NT2/D1 (cell line): ENCODE results near the gene VLDLR.

ENCODE experiments used
- DNase-seq: peaks from one replicate; pipeline ENCODE4 v3.0.0-alpha.2; 2011; ENCODE audit warnings: low read depth, low spot score
- H3K27me3 ChIP-seq: 2 replicates; pipeline ENCODE4 v1.6.0; 2011; ENCODE audit warnings: mild to moderate bottlenecking; ENCODE audit not compliant: insufficient read length, insufficient read depth
- H3K36me3 ChIP-seq: 2 replicates; pipeline ENCODE4 v1.6.1; 2011; ENCODE audit warnings: mild to moderate bottlenecking, low read length, mixed read lengths; ENCODE audit not compliant: insufficient read depth, insufficient read length
- H3K4me1 ChIP-seq: 2 replicates; pipeline ENCODE4 v1.5.1; 2011; ENCODE audit not compliant: insufficient read depth, insufficient read length
- H3K4me3 ChIP-seq: 2 replicates; pipeline ENCODE4 v1.5.1; 2011; ENCODE audit warnings: low read depth; ENCODE audit not compliant: insufficient read length
- H3K9ac ChIP-seq: 2 replicates; pipeline ENCODE4 v1.6.0; 2011; ENCODE audit warnings: low read depth; ENCODE audit not compliant: insufficient read length
- H3K9me3 ChIP-seq: 2 replicates; pipeline ENCODE4 v1.5.1; 2011; ENCODE audit warnings: mild to moderate bottlenecking, low read length; ENCODE audit not compliant: insufficient read depth
- SUZ12 ChIP-seq: IDR thresholded peaks from 2 replicates; pipeline ENCODE4 v1.6.1; 2011; ENCODE audit not compliant: insufficient read length, insufficient read depth; ENCODE audit errors: extremely low read depth
- YY1 ChIP-seq: IDR thresholded peaks from 2 replicates; pipeline ENCODE4 v1.6.1; 2011; ENCODE audit not compliant: insufficient read length, insufficient read depth
- ZNF274 ChIP-seq: IDR thresholded peaks from 2 replicates; pipeline ENCODE4 v1.6.1; 2011; ENCODE audit warnings: mild to moderate bottlenecking, low read depth, low read length

VLDLR gene

GRCh38 chr9:2677915-2678889 is 56.6 kb downstream of the VLDLR start:
- Histone ChIP-seq H3K9ac (no peak overlapping the region), H3K36me3 (no peaks in the 10 kb centered on the region), H3K9me3 (no peaks in the 10 kb centered on the region), H3K4me1 (no peaks in the 10 kb centered on the region), H3K27me3 (no peaks in the 10 kb centered on the region), H3K4me3 (no peak overlapping the region)
- no peak for DNase-seq
- TF ChIP-seq YY1 (no peak), ZNF274 (no peak), SUZ12 (no peak)

DNA sequence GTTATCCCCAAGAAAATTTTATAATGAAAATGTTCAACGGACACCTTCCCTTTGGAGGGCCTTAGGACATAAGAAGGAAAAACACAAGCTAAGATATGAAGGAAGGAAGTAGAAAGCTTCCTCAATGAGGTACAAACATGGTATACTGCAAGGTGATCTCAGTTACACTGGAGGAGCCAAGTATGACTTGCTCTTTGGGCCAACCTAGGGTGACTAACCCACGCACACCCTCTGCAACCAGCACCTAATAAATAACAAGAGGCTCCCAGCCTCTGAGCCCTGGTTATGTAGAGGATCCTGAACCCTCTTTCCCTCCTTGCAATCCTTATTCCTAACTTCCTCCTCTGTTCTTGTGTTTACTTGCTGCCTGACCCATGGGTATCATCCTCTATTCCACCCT is 57.4 kb downstream of the VLDLR start:
- Histone ChIP-seq H3K4me3 (no peak overlapping the region), H3K27me3 (no peaks in the 10 kb centered on the region), H3K9me3 (no peaks in the 10 kb centered on the region), H3K4me1 (no peaks in the 10 kb centered on the region), H3K36me3 (no peaks in the 10 kb centered on the region), H3K9ac (no peak overlapping the region)
- DNase-seq = no peak
- TF ChIP-seq ZNF274 (no peak), SUZ12 (no peak), YY1 (no peak)

DNA sequence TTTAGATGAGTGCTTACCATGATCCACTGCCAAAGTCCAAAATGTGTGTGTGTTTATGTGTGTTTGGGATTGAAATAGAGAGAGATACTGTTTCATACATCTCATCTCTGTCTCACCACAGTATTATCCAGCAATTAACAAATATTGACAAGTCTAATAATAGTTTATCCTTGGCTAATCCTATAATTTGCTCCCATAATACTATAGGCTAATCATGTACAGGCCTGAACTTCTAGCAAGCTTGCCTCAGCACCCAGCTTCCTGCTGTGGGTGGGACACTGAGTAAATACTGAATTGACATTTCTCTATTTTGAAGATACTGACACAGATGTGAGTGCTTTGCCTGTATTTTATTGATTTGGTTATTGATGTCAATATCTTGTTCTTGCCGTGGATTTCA is 60.4 kb downstream of the VLDLR start:
- TF ChIP-seq ZNF274 (no peak), YY1 (no peak), SUZ12 (no peak)
- no peak overlapping the region for H3K9ac ChIP-seq
- no peak for DNase-seq

GRCh38 chr9:2686911-2687310 is 65.3 kb downstream of the VLDLR start:
- Histone ChIP-seq H3K9ac (no peak overlapping the region), H3K4me1 (no peaks in the 10 kb centered on the region), H3K4me3 (no peak overlapping the region), H3K27me3 (no peaks in the 10 kb centered on the region), H3K36me3 (no peaks in the 10 kb centered on the region), H3K9me3 (no peaks in the 10 kb centered on the region)
- TF ChIP-seq YY1 (no peak), SUZ12 (no peak), ZNF274 (no peak)
- DNase-seq = no peak

More for the DNA sequence above, 60.4 kb downstream of the VLDLR start:
- Histone ChIP-seq H3K27me3 (no peaks in the 10 kb centered on the region), H3K4me3 (no peak overlapping the region), H3K36me3 (no peaks in the 10 kb centered on the region), H3K4me1 (no peaks in the 10 kb centered on the region), H3K9me3 (no peaks in the 10 kb centered on the region)

GRCh38 chr9:2688636-2689035 is 67.0 kb downstream of the VLDLR start:
- no peaks in the 10 kb centered on the region for H3K36me3 ChIP-seq
- no peak for TF ChIP-seq SUZ12
- TF ChIP-seq YY1 = no peak
- no peak for TF ChIP-seq ZNF274
- H3K9me3 ChIP-seq = no peaks in the 10 kb centered on the region
- H3K4me3 ChIP-seq = no peak overlapping the region
- H3K9ac ChIP-seq = no peak overlapping the region
- no peaks in the 10 kb centered on the region for H3K4me1 ChIP-seq
- DNase-seq = no peak
- no peaks in the 10 kb centered on the region for H3K27me3 ChIP-seq

DNA sequence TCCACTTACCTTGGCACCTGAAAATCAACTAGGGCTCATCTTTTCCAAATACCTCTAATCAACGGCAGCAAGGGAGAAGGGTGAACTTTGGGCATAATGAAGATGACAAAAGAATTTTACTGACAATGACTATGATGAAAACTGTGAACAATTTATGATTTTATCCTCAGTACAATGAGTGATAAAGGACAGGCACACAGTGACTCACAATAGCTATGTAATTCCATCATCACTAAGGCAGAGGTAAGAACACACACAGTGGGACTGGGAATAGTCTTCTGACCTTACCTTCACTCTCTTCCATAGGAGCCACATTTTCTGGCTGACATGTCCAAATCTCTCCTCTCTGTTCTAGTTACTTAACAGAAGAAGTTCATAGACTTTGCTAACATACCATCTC is 69.6 kb downstream of the VLDLR start:
- no peaks in the 10 kb centered on the region for H3K4me1 ChIP-seq
- no peaks in the 10 kb centered on the region for H3K9me3 ChIP-seq
- no peak for DNase-seq
- H3K9ac ChIP-seq = no peak overlapping the region
- no peaks in the 10 kb centered on the region for H3K36me3 ChIP-seq
- no peaks in the 10 kb centered on the region for H3K27me3 ChIP-seq
- TF ChIP-seq YY1 (no peak), ZNF274 (no peak), SUZ12 (no peak)
- H3K4me3 ChIP-seq = no peak overlapping the region

DNA sequence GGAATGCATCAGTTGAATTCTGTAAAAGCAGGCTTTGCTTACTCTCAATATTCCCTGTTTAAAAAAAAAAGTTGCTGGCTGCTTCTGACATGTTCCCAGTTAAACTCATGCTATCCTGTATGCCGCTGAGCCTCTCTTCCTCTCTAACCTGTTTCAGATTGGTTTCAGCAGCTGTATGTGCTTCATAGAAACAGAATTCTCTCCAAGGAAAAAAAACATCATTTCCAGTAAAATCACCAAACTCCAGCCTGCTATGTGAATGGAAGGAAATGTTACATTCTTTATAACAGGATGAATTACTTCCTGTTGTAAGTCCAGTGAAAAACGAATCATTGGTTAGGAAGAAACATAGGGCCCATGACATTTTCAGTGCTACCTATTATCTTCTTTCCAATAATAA is 70.0 kb downstream of the VLDLR start:
- TF ChIP-seq ZNF274 (no peak), SUZ12 (no peak), YY1 (no peak)
- Histone ChIP-seq H3K36me3 (no peaks in the 10 kb centered on the region), H3K9ac (no peak overlapping the region), H3K9me3 (no peaks in the 10 kb centered on the region), H3K4me1 (no peaks in the 10 kb centered on the region), H3K27me3 (no peaks in the 10 kb centered on the region), H3K4me3 (no peak overlapping the region)
- no peak for DNase-seq
